AG04449 (cell line): ENCODE results near the gene BBS12.
A peak's percentile ranks its signal among the peaks of the same experiment; 100 is the strongest.

Experiments used
- CTCF ChIA-PET: fragments of 350-600 bp; formaldehyde crosslinking; extraction: SDS; loops from one replicate; lab custom pipeline; 2021; ENCODE audit warnings: antibody characterized with exemption; lab: Yijun Ruan, JAX
- POLR2A ChIA-PET: fragments of 400-600, 350-600 bp; formaldehyde crosslinking; extraction: SDS; loops from one replicate; lab custom pipeline; 2020; ENCODE audit warnings: antibody characterized with exemption, inconsistent platforms; lab: Yijun Ruan, JAX
- DNase-seq: peaks from one replicate; pipeline ENCODE4 v3.0.0-alpha.2; 2010; ENCODE audit warnings: low read depth, low spot score
- H3K4me3 ChIP-seq: 2 replicates; pipeline ENCODE4 v1.5.1; 2011; ENCODE audit warnings: low read depth, mild to moderate bottlenecking, control low read depth, low read length
- TF ChIP-seq, protein P1 (sequence below): IDR thresholded peaks from one replicate; pipeline ENCODE4 v1.5.1; 2011; ENCODE audit warnings: mild to moderate bottlenecking, moderate library complexity, low read length, control low read depth, inconsistent platforms; ENCODE audit not compliant: insufficient read depth; ENCODE audit errors: missing control alignments

The BBS12 gene

DNA sequence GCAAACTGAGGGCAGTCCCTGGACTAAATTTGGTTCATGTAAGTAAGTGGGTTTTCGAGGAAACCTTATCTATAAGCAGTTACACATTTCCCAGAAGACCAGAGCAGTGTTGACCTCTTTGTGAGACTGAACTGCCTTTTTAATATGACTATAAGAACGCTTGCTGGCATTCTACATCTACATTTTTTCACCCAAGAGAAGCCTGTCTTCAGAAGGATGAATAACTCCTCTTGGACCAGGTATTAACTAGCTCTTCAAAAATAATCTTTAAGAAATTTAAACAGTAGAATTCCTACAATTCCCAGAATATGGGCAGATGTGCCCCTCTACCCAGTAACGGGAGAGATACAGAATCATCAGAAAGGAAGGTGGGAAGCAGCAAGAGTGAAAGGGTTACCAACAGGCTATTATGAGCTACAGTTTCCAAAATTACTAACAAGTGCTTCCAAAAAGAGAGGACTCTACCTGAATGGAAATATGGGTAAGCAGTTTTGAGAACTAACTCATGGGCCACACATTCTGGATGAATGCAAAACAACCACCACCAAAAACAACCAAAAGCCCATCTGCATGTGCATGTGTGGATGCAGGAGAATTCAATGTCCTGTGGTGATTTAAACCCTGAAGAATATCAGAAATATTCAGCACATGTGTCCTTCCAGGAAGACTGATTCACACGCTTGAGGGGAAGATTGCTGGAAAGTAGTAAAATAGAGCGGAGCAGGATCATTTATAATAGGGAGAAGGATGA is 17.4 kb downstream of the BBS12 start:
- TF ChIP-seq, protein P1, sequence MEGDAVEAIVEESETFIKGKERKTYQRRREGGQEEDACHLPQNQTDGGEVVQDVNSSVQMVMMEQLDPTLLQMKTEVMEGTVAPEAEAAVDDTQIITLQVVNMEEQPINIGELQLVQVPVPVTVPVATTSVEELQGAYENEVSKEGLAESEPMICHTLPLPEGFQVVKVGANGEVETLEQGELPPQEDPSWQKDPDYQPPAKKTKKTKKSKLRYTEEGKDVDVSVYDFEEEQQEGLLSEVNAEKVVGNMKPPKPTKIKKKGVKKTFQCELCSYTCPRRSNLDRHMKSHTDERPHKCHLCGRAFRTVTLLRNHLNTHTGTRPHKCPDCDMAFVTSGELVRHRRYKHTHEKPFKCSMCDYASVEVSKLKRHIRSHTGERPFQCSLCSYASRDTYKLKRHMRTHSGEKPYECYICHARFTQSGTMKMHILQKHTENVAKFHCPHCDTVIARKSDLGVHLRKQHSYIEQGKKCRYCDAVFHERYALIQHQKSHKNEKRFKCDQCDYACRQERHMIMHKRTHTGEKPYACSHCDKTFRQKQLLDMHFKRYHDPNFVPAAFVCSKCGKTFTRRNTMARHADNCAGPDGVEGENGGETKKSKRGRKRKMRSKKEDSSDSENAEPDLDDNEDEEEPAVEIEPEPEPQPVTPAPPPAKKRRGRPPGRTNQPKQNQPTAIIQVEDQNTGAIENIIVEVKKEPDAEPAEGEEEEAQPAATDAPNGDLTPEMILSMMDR: no peak
- POLR2A ChIA-PET: no interaction called here
- no peak for DNase-seq
- CTCF ChIA-PET: interaction anchor here (1.0 to 2.2 kb wide), 2 partner anchors 8 to 181 kb away, joined by 4 to 5 read pairs; no protein-coding TSS in a partner anchor
- H3K4me3 ChIP-seq: no peak overlapping the region

DNA sequence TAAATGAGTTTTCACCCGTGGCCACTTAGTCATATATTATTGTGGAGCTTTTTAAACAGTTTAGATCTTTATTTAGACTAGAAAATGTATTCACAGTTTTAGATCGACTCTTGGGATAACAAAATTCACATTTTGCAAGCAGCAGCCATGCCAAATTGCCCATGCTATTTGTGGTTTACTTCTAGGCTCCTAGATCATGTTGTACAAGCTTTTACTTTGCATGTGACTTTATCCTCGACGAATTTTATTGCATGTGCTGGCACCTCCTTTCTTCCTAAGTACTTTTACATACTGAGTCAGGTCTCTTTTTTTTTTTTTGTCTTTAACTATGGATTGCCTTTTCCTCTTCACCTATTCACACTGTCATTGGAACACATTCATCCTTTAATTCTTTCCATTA is 23.2 kb downstream of the BBS12 start:
- POLR2A ChIA-PET: no interaction called here

DNA sequence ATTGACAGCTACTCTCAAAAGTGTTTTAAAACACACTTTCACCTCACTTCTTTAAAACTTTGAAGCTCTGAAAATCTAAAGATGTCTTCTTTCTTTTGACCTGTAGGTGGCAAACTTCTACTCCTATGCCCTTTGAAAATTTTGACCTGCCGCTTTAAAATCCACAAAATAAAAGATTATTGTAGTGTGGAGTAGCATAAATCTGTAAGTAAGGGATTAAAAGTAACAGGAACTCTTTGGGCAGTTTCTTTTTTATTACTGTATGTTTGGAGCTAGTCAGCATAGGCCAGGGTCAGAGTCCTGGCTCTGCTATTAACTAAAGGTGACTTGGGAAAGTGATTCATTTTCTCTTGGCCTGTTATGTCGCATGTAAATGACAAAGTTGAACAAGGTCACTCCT is 25.5 kb downstream of the BBS12 start:
- H3K4me3 ChIP-seq: no peak overlapping the region
- TF ChIP-seq, protein P1: peak; percentile 20
- ChIA-PET POLR2A (no interaction called here), CTCF (interaction anchor here (0.6 to 7.1 kb wide), 50 partner anchors 8 to 195 kb away, joined by 3 to 114 read pairs (median 4); partner anchors contain the start of genes BBS12 and NUDT6)
- DNase-seq: no peak

More for the DNA sequence above, 23.2 kb downstream of the BBS12 start:
- no peak overlapping the region for H3K4me3 ChIP-seq
- CTCF ChIA-PET: interaction anchor here (0.6 to 7.1 kb wide), 13 partner anchors 10 to 467 kb away, joined by 3 to 114 read pairs (median 6); partner anchors contain the start of genes BBS12 and NUDT6
- no peak for DNase-seq
- TF ChIP-seq, protein P1: no peak

DNA sequence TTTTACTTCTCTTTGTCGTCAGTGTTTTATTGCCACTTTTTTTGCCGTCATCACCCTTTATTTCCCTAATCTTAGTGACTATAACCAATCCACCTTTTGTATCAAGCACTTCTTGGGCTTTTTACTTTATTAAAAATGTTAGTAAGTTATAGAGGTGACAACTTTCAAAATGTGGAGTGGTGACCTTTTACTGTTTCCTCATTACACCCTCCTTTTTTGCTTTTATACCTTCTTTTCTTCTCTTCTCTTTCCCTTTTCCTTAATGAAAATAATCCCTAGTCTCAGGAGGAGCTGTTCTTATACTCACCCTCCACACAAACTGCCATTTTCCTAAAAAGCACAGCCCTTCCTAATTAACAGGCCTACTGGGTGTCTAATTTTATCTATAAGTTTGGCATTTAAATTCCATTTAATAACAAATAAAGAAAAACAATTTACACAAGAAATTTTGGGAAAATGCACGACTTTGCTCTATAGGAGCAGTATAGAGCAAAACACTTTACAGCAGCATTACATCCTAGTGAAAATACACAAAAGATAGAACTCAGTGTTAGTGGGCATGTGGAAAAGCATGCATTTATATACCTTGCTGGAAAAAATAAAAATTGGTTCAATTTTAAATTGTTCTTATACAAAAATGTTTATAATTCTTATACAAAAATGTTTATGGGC is 27.3 kb downstream of the BBS12 start:
- TF ChIP-seq, protein P1: peak; percentile 38
- no peak for DNase-seq
- no peak overlapping the region for H3K4me3 ChIP-seq
- ChIA-PET CTCF (interaction anchor here (0.8 to 7.1 kb wide), 8 partner anchors 14 to 171 kb away, joined by 3 to 114 read pairs (median 30); partner anchors contain the start of gene NUDT6), POLR2A (no interaction called here)

DNA sequence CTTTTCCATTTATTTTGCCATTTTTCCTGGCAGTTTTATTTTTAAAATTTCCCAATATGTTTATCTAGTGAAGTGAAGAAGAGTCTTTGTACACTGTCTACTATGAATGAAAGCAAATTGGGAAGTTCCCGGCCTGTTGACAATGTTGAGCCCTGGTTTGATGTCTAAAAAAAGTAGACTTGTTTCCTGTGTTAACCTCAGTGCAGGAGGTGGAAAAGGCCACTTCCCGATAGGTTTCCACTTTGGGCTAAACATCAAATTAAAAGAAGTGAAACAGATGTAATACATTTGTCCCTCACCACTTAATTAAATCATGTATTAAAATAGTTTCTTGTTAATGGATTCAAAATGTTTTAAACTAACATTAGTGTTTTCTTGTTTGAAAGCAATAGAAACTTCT is 30.0 kb downstream of the BBS12 start:
- TF ChIP-seq, protein P1: no peak
- no peak for DNase-seq
- ChIA-PET POLR2A (no interaction called here), CTCF (interaction anchor here (1.0 to 1.6 kb wide), 3 partner anchors 65 to 160 kb away, joined by 3 to 8 read pairs (median 5); no protein-coding TSS in a partner anchor)
- no peak overlapping the region for H3K4me3 ChIP-seq
